HG03139 (cell line): ENCODE measurements around the gene DCAF7.

ENCODE experiments used
- ATAC-seq: cut with Tn5 transposase; IDR thresholded peaks from one replicate; pipeline ENCODE4 v1.9.1; 2021; ENCODE audit not compliant: unreplicated experiment

Gene DCAF7, protein sequence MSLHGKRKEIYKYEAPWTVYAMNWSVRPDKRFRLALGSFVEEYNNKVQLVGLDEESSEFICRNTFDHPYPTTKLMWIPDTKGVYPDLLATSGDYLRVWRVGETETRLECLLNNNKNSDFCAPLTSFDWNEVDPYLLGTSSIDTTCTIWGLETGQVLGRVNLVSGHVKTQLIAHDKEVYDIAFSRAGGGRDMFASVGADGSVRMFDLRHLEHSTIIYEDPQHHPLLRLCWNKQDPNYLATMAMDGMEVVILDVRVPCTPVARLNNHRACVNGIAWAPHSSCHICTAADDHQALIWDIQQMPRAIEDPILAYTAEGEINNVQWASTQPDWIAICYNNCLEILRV

DNA sequence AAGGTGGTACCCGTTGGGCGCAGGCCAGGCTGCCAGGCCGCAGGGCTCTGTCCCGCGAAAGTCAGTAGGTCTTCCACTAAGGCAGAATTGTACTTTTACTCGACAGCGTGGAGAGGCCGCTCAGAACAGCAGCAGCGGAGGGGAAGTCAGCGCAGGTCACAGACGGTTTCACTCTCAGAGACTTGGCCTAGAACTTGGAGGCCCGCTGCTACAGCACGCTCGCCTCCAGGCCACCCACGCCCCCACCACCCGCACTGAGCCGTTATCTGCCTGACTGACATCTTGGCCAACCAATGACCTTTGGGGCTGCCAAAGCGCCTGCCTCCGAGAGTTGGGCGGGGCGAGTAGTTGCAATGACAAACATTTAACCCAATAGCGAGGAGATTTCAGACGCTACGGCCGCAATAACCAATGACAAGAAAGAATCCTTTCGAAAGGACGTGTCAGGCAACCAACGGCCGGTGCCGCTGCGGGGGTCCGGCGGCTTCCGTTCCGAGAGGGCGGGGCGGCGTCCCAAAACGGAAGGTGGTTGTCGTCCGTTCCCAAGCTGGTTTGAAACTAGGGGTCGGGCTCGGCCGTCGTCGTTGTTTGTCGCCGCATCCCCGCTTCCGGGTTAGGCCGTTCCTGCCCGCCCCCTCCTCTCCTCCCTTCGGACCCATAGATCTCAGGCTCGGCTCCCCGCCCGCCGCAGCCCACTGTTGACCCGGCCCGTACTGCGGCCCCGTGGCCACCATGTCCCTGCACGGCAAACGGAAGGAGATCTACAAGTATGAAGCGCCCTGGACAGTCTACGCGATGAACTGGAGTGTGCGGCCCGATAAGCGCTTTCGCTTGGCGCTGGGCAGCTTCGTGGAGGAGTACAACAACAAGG is at the start of gene DCAF7:
Gene DCAF7, plus strand, starts transcription at position 532 of the 871 bp plus-strand sequence. Its CDS starts 201 bp downstream, at position 733.
- peak; percentile 89 for ATAC-seq

DNA sequence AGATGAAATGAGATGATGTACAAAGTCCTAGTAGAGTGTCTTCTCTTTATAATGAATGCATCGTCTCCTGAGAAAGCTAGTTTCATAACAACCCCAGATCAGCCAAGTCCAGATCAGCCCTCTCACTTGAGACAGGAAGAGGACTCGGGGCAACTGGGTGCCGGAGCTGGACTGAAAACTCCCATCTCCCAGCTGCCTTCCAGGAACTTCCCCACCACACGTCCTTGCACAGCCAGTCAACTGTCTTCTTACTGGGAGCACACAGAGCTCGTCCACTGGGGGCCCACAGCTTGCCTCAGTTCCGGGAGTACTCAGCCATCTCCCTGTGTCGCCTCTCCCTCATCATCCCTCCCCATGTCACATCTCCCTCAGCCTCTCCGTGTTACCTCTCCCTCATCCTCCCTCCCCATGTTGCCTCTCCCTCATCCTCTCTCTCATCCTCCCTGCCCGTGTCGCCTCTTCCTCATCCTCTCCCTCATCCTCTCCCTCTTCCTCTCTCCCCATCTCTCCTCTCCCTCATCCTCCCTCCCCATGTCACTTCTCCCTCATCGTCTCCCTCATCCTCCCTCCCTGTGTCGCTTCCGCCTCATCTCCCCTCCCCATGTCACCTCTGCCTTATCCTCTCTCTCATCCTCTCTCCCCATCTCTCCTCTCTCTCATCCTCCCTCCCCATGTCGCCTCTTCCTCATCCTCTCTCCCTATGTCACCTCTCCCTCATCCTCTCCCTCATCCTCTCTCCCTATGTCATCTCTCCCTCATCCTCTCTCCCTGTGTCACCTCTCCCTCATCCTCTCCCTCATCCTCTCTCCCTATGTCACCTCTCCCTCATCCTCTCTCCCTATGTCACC is 49.5 kb upstream of the DCAF7 start:
- no peak for ATAC-seq

DNA sequence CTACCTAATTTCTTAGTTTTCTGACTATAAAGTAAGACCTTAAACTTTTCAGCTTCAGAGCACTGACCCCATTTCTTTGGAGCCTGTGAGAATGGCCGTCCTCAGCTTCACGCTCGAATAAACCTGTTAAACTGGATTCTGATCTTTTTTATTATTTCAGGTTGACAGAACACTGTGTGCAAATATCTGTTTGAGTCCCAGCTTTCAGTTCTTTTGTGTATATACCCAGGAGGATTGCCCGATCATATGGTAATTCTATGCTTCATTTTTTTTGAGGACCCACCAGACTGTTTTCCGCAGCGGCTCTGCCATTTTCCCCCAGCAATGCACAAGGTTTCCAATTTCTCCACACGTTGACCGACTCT is 47.0 kb upstream of the DCAF7 start:
- ATAC-seq, result no peak

DNA sequence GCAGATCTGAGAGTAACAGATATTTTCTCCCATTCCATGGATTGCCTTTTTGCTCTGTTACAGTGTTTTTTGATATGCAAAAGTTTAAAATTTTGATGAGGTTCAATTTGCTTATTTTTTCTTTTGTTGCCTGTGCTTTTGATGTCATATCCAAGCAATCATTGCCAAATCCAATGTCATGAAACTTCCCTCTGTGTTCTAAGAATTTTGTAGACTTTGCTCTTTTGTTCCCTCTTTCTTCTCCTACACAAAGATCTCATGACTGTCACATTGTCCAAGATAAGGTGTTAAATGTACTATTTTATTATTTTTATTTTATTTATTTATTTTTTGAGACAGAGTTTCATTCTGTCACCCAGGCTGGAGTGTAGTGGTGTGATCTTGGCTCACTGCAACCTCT is 46.0 kb upstream of the DCAF7 start:
- no peak for ATAC-seq

DNA sequence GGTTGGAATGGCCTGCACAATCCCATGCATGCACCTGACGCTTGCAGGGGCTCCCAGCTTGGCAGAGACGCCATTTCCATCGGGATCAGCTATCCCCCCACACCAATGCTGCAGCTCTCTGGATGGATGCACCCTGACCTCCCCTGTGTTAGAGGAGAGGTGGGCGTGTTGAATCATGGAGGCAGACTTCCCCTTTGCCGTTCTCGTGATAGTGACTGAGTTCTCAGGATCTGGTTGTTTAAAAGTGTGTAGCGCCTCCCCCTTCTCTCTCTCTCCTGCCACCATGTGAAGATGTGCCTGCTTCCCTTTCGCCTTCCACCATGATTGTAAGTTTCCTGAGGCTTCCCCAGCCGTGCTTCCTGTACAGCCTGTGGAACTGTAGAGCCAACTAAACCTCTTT is 44.9 kb upstream of the DCAF7 start:
- no peak for ATAC-seq

DNA sequence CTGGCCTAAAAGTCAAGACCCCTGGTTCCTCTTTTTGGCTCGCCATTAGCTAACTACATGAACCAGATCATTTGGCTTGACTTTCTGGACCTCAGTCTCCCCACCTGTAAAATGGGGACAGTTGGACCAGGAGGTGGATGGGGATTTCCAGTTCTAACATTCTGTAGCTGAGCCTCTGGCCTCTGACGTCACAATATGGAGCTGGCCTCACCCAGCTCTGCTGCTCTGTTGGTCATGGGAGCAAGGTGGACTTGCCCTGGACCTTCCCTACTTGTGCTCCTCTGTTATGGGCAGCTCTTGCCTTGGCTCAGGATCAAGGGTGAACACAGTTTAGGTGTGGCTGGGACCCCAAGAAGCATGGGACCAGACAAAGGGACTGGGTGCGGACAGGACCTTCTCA is 43.6 kb upstream of the DCAF7 start:
- ATAC-seq, result no peak

DNA sequence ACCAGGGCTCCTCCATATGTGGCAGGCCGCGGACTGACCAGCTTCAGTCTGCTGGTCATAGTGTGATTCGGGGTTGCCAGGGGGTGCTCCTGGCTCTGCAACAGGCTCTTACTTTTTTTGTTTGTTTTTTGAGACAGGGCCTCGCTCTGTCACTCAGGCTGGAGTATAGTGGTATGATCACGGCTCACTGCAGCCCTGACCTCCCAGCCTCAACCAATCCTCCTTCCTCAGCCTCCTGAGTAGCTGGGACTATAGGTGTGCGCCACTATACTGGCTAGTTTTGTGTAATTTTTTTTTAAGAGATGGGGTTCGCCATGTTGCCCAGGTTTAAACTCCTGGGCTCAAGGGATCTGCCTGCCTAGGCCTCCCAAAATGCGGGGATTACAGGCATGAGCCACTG is 38.9 kb upstream of the DCAF7 start:
- no peak for ATAC-seq

DNA sequence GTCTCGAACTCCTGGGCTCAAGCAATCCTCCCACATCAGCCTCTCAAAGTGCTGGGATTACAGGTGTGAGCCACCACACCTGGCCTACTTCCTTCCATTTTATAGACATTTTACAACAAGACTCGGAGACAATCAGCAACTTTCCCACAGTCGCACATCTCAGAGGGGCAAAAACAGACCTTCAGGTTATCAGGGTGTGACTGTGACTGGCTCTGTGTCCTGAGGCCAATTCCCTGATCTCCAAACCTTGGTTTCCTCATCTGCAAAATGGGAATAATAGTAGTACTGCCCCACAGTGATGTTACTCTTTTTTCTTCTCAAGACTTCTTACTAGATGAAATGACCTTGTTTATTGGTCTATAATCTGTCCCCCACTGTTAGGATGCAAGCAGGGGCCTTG is 37.9 kb upstream of the DCAF7 start:
- ATAC-seq, result no peak

DNA sequence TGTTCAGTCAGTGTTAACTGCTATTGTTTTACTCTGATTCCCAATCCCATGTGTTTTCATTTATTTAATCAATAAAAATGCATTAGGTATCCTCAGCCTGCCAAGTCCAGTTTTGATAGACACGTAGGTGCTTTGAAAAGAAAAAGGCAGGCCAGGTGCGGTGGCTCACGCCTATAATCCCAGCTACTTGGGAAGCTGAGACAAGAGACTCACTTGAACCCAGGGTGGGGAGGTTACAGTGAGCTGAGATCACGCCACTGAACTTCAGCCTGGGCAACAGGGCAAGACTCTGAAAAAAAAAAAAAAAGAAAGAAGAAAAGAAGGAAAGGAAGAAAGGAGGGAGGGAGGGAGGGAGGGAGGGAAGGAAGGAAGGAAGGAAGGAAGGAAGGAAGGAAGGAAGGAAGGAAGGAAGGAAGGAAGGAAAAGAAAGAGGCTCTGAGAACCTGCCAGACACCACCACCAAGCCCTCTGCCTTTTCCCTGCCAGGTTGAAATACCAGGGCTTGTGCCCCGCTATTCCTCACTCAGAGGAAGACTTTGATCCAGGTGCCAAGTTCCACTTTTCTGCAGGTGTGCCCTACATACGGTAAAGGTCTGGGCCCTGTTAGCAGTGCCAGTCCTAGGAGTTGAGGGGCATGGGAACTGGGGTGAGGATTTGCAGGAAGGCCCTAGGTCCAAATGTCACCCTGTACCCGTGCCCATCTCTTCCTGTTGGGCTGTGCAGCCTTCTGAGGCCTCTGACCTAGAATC is 37.2 kb upstream of the DCAF7 start:
- no peak for ATAC-seq

DNA sequence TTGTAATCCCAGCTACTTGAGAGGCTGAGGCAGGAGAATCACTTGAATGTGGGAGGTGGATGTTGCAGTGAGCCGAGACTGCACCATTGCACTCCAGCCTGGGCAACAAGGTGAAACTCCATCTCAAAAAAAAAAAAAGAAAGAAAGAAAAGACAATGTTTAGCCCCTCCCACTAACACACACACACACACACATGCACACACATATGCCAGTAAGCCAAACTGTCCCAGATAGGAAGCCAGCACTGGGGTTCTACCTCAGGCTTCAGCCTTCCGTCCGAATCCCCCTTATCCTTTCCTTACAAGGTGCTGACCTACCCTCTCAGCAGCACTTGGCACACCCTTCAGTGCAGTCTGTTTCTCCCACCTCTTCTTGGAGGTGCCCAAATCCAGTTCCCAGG is 35.8 kb upstream of the DCAF7 start:
- no peak for ATAC-seq

DNA sequence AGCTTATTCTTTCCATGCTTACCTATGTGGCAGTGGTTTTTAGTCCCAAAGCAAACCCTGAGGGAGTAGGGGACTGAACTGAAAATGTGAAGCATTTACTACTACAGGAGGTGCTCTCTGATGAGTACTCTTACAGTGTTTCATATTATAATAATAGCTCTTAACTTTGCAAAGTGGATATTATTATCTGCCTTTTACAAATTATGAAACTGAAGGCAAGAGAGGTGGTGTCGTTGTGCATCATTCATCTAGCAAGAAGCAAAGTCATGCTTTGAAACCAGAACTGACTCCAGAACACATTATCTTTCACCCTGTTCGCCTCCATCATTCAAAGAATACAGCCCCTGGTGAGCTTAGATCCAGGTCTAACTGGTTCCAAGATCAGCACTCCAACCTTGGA is 35.3 kb upstream of the DCAF7 start:
- ATAC-seq, result no peak

DNA sequence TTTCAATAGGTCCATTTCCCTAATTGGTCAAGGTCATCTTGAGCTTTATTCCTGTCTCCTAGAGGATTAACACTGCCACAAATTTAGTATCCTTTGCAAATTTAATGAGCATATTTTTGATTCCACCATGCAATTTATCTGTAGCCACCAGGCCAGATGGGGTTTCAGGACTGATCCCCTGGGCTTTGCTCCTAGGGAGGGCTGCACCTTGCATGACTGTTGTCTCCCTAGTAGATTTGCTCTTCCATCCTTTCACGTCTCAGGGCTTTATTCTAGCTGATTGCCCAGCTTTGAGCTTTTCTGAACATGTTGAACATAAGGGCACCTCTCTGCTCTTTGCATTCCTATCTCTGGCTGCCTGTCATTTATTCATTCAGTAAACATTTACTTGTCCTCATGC is 34.9 kb upstream of the DCAF7 start:
- no peak for ATAC-seq

DNA sequence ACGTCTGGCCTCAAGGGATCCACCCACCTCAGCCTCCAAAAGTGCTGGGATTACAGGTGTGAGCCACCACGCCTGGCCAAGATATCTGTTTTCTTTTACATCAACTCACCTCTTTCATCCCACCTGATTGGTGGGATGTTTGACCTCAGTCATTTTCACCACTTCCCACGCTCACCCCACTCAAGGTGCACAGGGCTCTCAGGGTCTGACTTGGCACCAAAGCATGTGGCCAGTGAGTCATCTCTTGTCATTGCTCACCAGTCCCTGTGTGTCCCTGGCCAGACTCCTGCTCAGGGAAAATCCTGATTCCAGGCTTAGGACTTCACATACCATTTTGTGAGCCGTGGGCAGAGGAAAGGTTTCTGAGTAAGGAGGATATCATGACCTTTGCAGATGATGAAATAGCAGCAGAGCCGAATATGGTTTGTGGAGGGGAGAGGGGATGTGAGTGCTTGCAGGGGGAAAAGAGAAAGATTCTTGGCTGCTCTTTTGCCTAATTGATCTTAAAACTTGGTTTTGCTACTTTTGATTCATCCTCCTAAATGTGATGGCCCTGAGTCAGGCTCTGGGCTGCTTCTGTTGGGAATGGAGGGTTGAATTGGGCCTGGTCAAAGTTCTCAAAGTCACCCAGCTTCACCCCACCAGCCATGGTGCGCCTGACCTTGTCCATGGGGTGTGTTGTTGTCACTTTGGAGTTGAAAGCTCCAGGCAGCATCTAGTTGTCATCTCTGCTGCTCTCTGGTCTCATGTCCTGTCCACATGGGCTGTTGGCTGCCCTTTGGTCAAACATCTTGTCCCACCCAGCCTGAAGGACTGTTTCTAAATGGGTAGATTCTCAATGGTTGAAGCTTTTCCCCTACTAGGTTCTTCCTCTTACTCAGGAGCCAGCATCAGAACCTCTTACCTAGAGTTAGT is 33.1 kb upstream of the DCAF7 start:
- ATAC-seq, result no peak

DNA sequence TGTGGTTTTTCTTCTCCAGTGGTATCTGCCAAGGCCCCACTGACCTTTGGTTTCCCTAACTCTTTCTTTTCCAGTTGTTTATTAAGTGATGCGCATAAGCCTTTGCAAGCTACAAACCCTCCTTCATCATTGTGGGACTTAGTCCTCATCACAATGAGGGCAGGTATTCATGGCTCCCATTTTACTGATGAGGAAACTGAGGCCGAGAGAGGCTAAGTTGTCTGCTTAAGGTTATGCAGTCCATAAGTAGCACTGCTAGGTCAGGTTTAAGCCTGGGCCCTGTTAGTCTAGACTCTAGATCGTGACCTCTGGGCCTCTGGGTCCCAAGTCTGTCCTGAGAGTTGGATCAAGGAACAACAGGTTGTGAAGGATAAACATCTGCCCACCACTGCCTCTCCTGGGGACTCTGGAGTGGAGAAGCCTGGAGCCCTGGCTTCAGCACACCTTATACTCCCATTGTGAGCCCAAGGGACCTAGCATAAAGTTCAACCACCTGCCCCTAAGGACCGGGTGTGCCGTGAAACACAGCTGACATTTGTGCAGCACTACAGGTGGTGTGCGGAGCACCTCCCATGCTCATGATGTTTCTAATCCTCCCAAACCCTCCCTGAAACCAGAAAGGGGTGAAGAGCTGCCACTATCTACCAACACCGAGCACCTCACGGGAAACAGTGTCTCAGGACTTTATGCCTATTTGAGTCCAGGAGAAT is 32.3 kb upstream of the DCAF7 start:
- ATAC-seq, result no peak

DNA sequence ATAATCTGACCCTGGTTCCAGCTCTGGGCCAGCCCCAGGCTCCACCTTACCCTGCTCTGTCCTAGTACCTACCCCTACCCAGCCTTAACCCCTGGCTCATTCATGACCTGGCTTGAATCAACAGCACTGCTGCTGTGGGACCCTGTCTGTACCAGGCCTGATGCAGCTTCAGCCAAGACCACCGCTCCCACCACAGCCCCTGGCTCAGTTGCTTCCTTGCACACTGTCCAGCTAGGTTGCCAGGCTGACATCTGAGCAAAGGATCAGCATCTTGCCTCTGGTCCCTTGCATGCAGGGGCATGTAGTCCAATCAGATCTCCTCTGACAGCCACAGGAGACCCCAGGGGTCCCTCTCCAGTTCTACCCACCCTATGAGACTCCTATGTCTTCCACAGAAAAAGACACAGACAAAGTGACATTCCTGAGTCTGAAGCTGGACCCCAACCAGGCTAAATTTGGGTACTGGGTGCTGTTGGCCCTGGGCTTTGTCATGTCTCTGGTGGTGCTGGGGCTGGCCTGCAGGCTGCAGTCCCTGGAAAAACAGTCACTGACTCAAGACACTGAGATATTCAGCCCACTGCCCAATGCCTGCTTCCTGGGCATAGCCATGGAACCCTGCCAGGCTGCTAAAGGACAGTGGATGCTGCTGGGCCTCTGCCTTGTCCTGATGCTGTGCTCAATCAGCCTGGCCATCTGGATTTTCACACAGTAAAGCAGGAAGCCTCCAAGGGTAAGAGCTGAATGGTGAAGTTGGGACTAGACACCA is 31.0 kb upstream of the DCAF7 start:
- no peak for ATAC-seq

DNA sequence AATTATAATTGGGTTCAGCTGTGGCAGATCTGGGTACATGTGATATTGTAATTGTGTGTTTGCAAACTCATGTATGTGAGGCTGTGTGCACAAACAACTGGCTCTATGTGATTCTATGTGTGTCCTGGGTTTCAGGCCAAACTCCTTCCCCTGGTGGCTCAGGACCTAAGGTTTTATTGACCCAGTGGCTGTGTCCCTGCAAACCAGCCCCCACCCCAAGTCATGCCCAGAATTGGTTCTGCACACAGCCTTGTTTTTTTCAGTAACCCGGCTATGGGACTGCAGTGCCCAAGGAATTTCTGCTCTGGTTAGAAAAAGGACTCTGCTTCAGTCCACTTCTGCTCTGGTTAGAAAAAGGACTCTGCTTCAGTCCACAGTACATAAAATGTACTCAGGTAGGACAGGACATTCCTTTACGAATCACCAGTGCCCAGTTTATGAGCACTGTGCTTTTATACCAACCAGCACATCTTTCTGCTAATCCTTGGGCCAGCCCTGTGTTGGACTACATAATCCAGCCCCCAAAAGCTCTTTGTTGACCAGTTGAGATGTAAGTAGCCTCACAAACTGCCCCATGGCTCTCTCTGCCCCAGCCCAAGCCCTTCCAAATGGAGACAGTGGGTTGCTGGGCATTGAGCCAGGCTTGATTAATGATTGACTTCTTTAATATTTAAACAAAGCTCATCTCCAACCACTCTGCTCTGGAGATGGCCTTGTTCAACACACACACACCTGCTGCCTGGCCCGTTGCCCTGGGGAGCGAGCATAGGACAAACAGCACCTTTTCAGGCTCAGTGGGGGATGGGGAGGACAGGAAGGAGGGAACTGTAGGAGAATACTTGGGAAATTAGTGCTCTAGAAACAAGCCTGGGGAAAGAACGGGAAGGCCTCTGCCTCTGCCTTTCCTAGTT is 30.1 kb upstream of the DCAF7 start:
- ATAC-seq, result no peak

DNA sequence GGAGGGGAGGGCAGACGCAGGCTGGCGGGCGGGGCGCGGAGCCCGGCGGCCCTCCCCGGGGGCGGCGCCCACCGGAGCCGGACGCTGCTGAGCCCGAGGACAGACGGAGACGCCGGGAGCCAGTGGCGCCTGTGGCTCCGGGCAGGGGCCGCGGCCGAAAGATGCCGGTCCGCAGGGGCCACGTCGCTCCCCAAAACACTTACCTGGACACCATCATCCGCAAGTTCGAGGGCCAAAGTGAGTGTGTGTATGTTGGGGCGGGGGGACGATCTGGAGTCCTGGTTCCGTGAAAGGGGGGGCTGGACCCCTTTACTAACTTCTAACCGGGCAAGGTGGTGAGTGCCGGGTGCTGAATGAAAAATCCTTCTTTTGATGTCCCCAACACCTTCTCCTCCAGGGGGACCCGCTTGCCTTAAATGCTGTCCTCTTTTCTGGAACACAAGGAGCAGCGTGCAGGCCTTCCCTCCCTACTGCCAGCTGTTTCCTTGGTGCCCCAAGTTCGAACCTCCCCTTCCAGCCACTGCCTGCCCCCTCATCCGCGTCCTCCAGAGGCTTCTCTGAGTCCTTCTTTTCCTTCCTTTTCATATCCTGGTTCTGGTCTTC is 26.9 kb upstream of the DCAF7 start, which contains the start of gene KCNH6:
Gene KCNH6, plus strand, starts transcription at position 106 of the 603 bp plus-strand sequence. Its CDS starts 56 bp downstream, at position 162.
- ATAC-seq, result no peak
